K562 (cell line): ENCODE results near the gene AIFM3. TPM values are rescaled to one million over a fixed set of nuclear protein-coding genes. Genes with fewer than 3 reads are reported as not detected.
A peak's percentile ranks its signal among the peaks of the same experiment; 100 is the strongest.

Experiments
- ERF ChIP-seq: fragments of 450-650 bp; formaldehyde crosslinking; IDR thresholded peaks from 2 replicates; pipeline ENCODE4 v1.4.0; 2020; ENCODE audit warnings: mild to moderate bottlenecking, mixed read lengths
- GTF2F1 ChIP-seq: IDR thresholded peaks from 2 replicates; pipeline ENCODE4 v1.6.1; 2011; ENCODE audit warnings: low read depth, low read length, improper control_type of control experiment
- HMG20B ChIP-seq: fragments of 250-450 bp; sonication (Bioruptor Pico); IDR thresholded peaks from 2 replicates; pipeline ENCODE4 v1.5.0; 2021; ENCODE audit warnings: mild to moderate bottlenecking
- HMGN3 ChIP-seq: IDR thresholded peaks from 2 replicates; pipeline ENCODE4 v1.6.1; 2011; ENCODE audit warnings: borderline replicate concordance, low read depth, mild to moderate bottlenecking, mixed read lengths, low read length; ENCODE audit not compliant: insufficient read length; ENCODE audit errors: extremely low read depth
- HOXB6 ChIP-seq: fragments of 250-450 bp; sonication (Bioruptor Pico); IDR thresholded peaks from 2 replicates; pipeline ENCODE4 v1.5.1; 2022; ENCODE audit warnings: mild to moderate bottlenecking, borderline replicate concordance
- POLR2G ChIP-seq: fragments of 200-400 bp; formaldehyde crosslinking; IDR thresholded peaks from 2 replicates; pipeline ENCODE4 v1.6.1; 2017; ENCODE audit warnings: low read depth, mild to moderate bottlenecking, antibody characterized with exemption, low read length, moderate library complexity
- SMAD4 ChIP-seq: fragments of 250-450 bp; sonication (Bioruptor Pico); conservative IDR thresholded peaks from 2 replicates; pipeline ENCODE4 v1.8.0; 2021; ENCODE audit warnings: inconsistent platforms, mild to moderate bottlenecking, moderate library complexity
- TEAD1 ChIP-seq, 2 experiments: fragments of 450-650 bp in 1 of 2; sonication (generic) in 1 of 2; formaldehyde crosslinking; IDR thresholded peaks; 2 replicates each; pipeline versions ENCODE4 v1.4.0 to v1.8.0; 2020 to 2022; ENCODE audit warnings: mild to moderate bottlenecking in 2 of 2, missing genetic modification reagents in 1 of 2
- XRCC3 ChIP-seq: fragments of 450-650 bp; IDR thresholded peaks from 2 replicates; pipeline ENCODE4 v1.6.1; 2017; ENCODE audit warnings: mild to moderate bottlenecking, moderate library complexity
- ZNF140 ChIP-seq: fragments of 250-450 bp; sonication (Bioruptor Pico); IDR thresholded peaks from 2 replicates; pipeline ENCODE4 v1.8.0; 2021; ENCODE audit warnings: moderate library complexity, mild to moderate bottlenecking, inconsistent platforms
- ZNF41 ChIP-seq: fragments of 250-450 bp; sonication (Bioruptor Pico); conservative IDR thresholded peaks from 2 replicates; pipeline ENCODE4 v1.4.0; 2020; ENCODE audit warnings: mild to moderate bottlenecking
- ZNF57 ChIP-seq: fragments of 450-650 bp; formaldehyde crosslinking; IDR thresholded peaks from 2 replicates; pipeline ENCODE4 v1.4.0; 2020; ENCODE audit warnings: mild to moderate bottlenecking, moderate library complexity
- ZNF76 ChIP-seq: fragments of 250-450 bp; sonication (Bioruptor Pico); IDR thresholded peaks from 2 replicates; pipeline ENCODE4 v1.4.0; 2020; ENCODE audit warnings: mild to moderate bottlenecking, moderate library complexity, borderline replicate concordance
- polyA plus RNA-seq, 8 experiments: library from polyadenylated mRNA; depleted of rRNA in 4 of 8; stranded (reverse) in 5 of 8; unstranded in 3 of 8; fragments of >200 nt; fragmentation: Nextera tagmentation in 2 of 8; fragmentation: Illumina TruSeq in 1 of 8; extraction: Ambion mirVana in 2 of 8; extraction: Trizol in 1 of 8; gene quantifications; 2 replicates each; pipeline versions ENCODE4 v1.2.1 to v1.2.3, GENCODE V29; 2011 to 2014; ENCODE audit warnings: inconsistent platforms in 1 of 8, missing spikeins in 1 of 8
- total RNA-seq, 7 experiments: library from RNA; depleted of rRNA in 6 of 7; stranded (reverse); fragments of >200 nt in 6 of 7; fragmentation: Illumina TruSeq in 2 of 7; extraction: Trizol in 2 of 7; gene quantifications; 2 replicates each; pipeline versions ENCODE4 v1.2.1 to v1.2.3, GENCODE V29; 2011 to 2021; ENCODE audit warnings: low replicate concordance in 1 of 7
- TF ChIP-seq, protein P1 (sequence below): fragments of 450-650 bp; formaldehyde crosslinking; conservative IDR thresholded peaks from 2 replicates; pipeline ENCODE4 v1.4.0; 2022; ENCODE audit warnings: mild to moderate bottlenecking, missing genetic modification characterization
- TF ChIP-seq, protein P2 (sequence below): fragments of 450-650 bp; IDR thresholded peaks from 2 replicates; pipeline ENCODE4 v1.6.1; 2016; ENCODE audit warnings: antibody characterized with exemption
- TF ChIP-seq, protein P3 (sequence below): fragments of 250-450 bp; sonication (Bioruptor Pico); IDR thresholded peaks from 2 replicates; pipeline ENCODE4 v1.4.0; 2020; ENCODE audit warnings: borderline replicate concordance
- TF ChIP-seq, protein P4 (sequence below): fragments of 450-650 bp; formaldehyde crosslinking; IDR thresholded peaks from 2 replicates; pipeline ENCODE4 v1.4.0; 2022; ENCODE audit warnings: mild to moderate bottlenecking, moderate library complexity

Gene AIFM3
- total and polyA plus RNA-seq, 9 of the 15 experiments (the other 6 are each of a cell fraction or from before 2014, with no cell fraction given), result 0.03 to 0.20 (median 0.07) TPM; not detected in 1

DNA sequence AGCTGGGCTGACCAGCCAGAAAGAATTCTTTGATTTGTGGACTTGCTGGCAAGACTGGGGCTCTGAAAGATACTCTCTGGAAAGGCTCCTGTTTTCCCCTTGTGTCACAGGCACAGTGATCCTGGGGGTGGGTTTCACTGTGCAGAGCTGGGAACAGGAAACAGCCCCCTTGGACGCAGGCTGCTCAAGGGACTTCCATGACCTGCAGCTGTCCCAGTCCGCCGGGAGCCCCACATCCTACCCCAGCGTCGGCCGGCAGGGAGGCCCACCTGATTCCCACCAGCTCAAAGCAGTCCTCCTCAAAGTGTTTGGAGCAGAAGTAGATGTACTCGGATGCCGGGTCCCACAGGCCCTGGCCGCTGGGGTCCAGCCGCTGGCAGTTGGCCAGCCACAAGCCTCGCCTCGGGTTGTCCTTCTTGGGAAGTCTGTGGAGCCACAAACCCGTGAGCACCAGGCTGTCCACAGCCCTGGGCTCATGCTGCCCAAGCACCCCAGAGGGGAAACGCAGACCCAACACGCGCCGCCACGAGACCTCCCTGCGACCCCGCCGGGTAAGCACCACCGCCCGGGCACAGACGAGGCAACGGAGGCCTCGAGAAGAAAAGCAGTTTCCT, 34.0 kb downstream of the AIFM3 start (continued):
- TF ChIP-seq, protein P1, sequence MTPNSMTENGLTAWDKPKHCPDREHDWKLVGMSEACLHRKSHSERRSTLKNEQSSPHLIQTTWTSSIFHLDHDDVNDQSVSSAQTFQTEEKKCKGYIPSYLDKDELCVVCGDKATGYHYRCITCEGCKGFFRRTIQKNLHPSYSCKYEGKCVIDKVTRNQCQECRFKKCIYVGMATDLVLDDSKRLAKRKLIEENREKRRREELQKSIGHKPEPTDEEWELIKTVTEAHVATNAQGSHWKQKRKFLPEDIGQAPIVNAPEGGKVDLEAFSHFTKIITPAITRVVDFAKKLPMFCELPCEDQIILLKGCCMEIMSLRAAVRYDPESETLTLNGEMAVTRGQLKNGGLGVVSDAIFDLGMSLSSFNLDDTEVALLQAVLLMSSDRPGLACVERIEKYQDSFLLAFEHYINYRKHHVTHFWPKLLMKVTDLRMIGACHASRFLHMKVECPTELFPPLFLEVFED (CRISPR knock-in tag), result peak; percentile 48; the same call in 1 of the 2 replicates
- no peak for TF ChIP-seq GTF2F1
- TF ChIP-seq HMG20B (CRISPR knock-in tag), result no peak
- TF ChIP-seq ZNF76 (CRISPR knock-in tag), result peak; percentile 17; the same call in 1 of the 2 replicates
- TF ChIP-seq HOXB6 (CRISPR knock-in tag), result 0 out of 2 replicates have a peak, but pooled peaks have one; percentile 33
- TF ChIP-seq SMAD4, result no peak
- no peak for TF ChIP-seq XRCC3
- peak; percentile 73 for TF ChIP-seq ERF
- TF ChIP-seq ZNF140 (CRISPR knock-in tag), result no peak
- TF ChIP-seq TEAD1 (CRISPR knock-in tag; IDR thresholded peaks at IDR 0.05), result no peak
- TF ChIP-seq, protein P2, sequence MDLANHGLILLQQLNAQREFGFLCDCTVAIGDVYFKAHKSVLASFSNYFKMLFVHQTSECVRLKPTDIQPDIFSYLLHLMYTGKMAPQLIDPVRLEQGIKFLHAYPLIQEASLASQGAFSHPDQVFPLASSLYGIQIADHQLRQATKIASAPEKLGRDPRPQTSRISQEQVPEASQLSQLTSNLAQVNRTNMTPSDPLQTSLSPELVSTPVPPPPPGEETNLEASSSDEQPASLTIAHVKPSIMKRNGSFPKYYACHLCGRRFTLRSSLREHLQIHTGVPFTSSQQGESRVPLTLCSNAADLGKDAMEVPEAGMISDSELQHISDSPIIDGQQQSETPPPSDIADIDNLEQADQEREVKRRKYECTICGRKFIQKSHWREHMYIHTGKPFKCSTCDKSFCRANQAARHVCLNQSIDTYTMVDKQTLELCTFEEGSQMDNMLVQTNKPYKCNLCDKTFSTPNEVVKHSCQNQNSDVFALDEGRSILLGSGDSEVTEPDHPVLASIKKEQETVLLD, result no peak
- TF ChIP-seq ZNF57 (CRISPR knock-in tag), result peak; percentile 15
- no peak for TF ChIP-seq HMGN3
- TF ChIP-seq POLR2G, result no peak
- TF ChIP-seq ZNF41 (CRISPR knock-in tag), result peak; percentile 39; the same call in 1 of the 2 replicates
- TF ChIP-seq, protein P3, sequence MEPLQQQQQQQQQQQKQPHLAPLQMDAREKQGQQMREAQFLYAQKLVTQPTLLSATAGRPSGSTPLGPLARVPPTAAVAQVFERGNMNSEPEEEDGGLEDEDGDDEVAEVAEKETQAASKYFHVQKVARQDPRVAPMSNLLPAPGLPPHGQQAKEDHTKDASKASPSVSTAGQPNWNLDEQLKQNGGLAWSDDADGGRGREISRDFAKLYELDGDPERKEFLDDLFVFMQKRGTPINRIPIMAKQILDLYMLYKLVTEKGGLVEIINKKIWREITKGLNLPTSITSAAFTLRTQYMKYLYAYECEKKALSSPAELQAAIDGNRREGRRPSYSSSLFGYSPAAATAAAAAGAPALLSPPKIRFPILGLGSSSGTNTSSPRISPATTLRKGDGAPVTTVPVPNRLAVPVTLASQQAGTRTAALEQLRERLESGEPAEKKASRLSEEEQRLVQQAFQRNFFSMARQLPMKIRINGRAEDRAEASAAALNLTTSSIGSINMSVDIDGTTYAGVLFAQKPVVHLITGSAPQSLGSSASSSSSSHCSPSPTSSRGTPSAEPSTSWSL (CRISPR knock-in tag), result peak; percentile 75; the same call in 1 of the 2 replicates
- TF ChIP-seq, protein P4, sequence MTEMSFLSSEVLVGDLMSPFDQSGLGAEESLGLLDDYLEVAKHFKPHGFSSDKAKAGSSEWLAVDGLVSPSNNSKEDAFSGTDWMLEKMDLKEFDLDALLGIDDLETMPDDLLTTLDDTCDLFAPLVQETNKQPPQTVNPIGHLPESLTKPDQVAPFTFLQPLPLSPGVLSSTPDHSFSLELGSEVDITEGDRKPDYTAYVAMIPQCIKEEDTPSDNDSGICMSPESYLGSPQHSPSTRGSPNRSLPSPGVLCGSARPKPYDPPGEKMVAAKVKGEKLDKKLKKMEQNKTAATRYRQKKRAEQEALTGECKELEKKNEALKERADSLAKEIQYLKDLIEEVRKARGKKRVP, result peak; percentile 57
